HCT116 (cell line): ENCODE data around the gene COL5A1. TPM values are rescaled to one million over a fixed set of nuclear protein-coding genes. Genes with fewer than 3 reads are reported as not detected.

Experiments
- ATAC-seq: fragments of 200-7000 bp; cut with Tn5 transposase; 2 replicates; pipeline ENCODE4 v1.9.1; 2020; ENCODE audit warnings: mild to moderate bottlenecking, moderate library complexity
- BruUV-seq: library from RNA; stranded (reverse); fragments of 400-500 nt; replicated peaks from 2 replicates; lab custom pipeline; 2021; lab: Mats Ljungman, UMichigan
- CTCF ChIA-PET: fragments of 300-600 bp; sonication (Branson Sonifier 250); formaldehyde crosslinking; loops from one replicate; lab custom pipeline; 2021; ENCODE audit warnings: antibody characterized with exemption; lab: Charles Lee
- POLR2A ChIA-PET: fragments of 300-600, 350-600 bp; sonication (Branson Sonifier 250); formaldehyde crosslinking; loops from one replicate; lab custom pipeline; 2021; ENCODE audit warnings: antibody characterized with exemption; lab: Charles Lee
- RAD21 ChIA-PET, 2 experiments: fragments of 300-600 bp; sonication (Branson Sonifier 250); formaldehyde crosslinking; loops; one replicate each; lab custom pipeline; 2023; ENCODE audit warnings: low total read pairs in 2 of 2; ENCODE audit not compliant: uncharacterized antibody in 2 of 2, unreplicated experiment in 2 of 2, low non-redundant PET in 1 of 2; lab: Charles Lee
- DNase-seq: peaks from one replicate; pipeline ENCODE4 v3.0.0-alpha.2; 2010; ENCODE audit warnings: low read depth, low spot score
- H2AFZ ChIP-seq: fragments of 200-600 bp; shearing (Covaris generic), sonication (generic); 2 replicates; pipeline ENCODE4 v1.6.1; 2017; ENCODE audit warnings: low read depth, mixed run types, mixed read lengths, antibody characterized with exemption, low read length; ENCODE audit not compliant: poor library complexity, severe bottlenecking
- H3K27ac ChIP-seq: 2 replicates; pipeline ENCODE4 v1.5.1; 2012; ENCODE audit warnings: low read depth, low read length
- H3K27me3 ChIP-seq: fragments of 200-600 bp; sonication (generic); 2 replicates; pipeline ENCODE4 v1.6.1; 2016; ENCODE audit warnings: mixed run types, low read length, mixed read lengths; ENCODE audit not compliant: insufficient read depth
- H3K36me3 ChIP-seq, 2 experiments: fragments of 200-500 bp in 1 of 2; fragments of 200-600 bp in 1 of 2; sonication (Bioruptor generic) in 1 of 2; sonication (generic) in 1 of 2; 2 replicates each; pipeline versions ENCODE4 v1.5.1 to v1.6.1; 2014 to 2016; ENCODE audit warnings: low read length in 2 of 2, inconsistent platforms in 1 of 2, mixed read lengths in 1 of 2, mixed run types in 1 of 2; ENCODE audit not compliant: insufficient read depth in 2 of 2, control insufficient read depth in 1 of 2
- H3K4me1 ChIP-seq, 2 experiments: fragments of 200-600 bp in 1 of 2; sonication (generic) in 1 of 2; 2 replicates each; pipeline versions ENCODE4 v1.5.1 to v1.6.1; 2012 to 2017; ENCODE audit warnings: low read length in 2 of 2, inconsistent platforms in 1 of 2, mild to moderate bottlenecking in 1 of 2, mixed read lengths in 1 of 2, mixed run types in 1 of 2, moderate library complexity in 1 of 2; ENCODE audit not compliant: insufficient read depth in 2 of 2, control insufficient read depth in 1 of 2
- H3K4me2 ChIP-seq: fragments of 200-600 bp; sonication (generic); 2 replicates; pipeline ENCODE4 v1.6.1; 2017; ENCODE audit warnings: mixed run types, low read length, mixed read lengths
- H3K4me3 ChIP-seq, 2 experiments: fragments of 200-600 bp in 1 of 2; sonication (generic) in 1 of 2; replicated peaks in 1 of 2; 2 replicates each; pipeline ENCODE4 v1.5.1; 2011 to 2016; ENCODE audit warnings: low read length in 2 of 2, control low read depth in 1 of 2, low read depth in 1 of 2, mild to moderate bottlenecking in 1 of 2, mixed read lengths in 1 of 2, mixed run types in 1 of 2
- H3K79me2 ChIP-seq: fragments of 200-600 bp; sonication (generic); 2 replicates; pipeline ENCODE4 v1.6.1; 2017; ENCODE audit warnings: mild to moderate bottlenecking, mixed run types, low read length, moderate library complexity, mixed read lengths; ENCODE audit not compliant: insufficient read depth
- H3K9ac ChIP-seq: fragments of 200-600 bp; sonication (generic); 2 replicates; pipeline ENCODE4 v1.6.1; 2016; ENCODE audit warnings: low read length, mixed read lengths
- H3K9me2 ChIP-seq: fragments of 200-600 bp; sonication (generic), shearing (Covaris generic); 2 replicates; pipeline ENCODE4 v1.6.1; 2017; ENCODE audit warnings: mixed run types, mild to moderate bottlenecking, moderate library complexity; ENCODE audit not compliant: insufficient read depth
- H3K9me3 ChIP-seq, 2 experiments: fragments of 200-500 bp in 1 of 2; fragments of 200-600 bp in 1 of 2; sonication (Bioruptor generic) in 1 of 2; sonication (generic) in 1 of 2; 2 replicates each; pipeline ENCODE4 v1.6.1; 2014 to 2017; ENCODE audit warnings: low read length in 2 of 2, mixed read lengths in 2 of 2, inconsistent platforms in 1 of 2, low read depth in 1 of 2, mild to moderate bottlenecking in 1 of 2, mixed run types in 1 of 2, moderate library complexity in 1 of 2; ENCODE audit not compliant: control insufficient read depth in 1 of 2, insufficient read depth in 1 of 2
- H4K20me1 ChIP-seq: fragments of 200-600 bp; sonication (generic), shearing (Covaris generic); 2 replicates; pipeline ENCODE4 v1.6.1; 2017; ENCODE audit warnings: mixed run types, mild to moderate bottlenecking, moderate library complexity; ENCODE audit not compliant: insufficient read depth
- CBX3 ChIP-seq: IDR thresholded peaks from 2 replicates; pipeline ENCODE4 v1.6.1; 2012; ENCODE audit warnings: low read depth
- EZH2 ChIP-seq: fragments of 200-600 bp; sonication (generic); IDR thresholded peaks from 2 replicates; pipeline ENCODE4 v1.6.1; 2017; ENCODE audit warnings: antibody characterized with exemption, mixed run types
- JUND ChIP-seq: IDR thresholded peaks from 2 replicates; pipeline ENCODE4 v1.6.1; 2012
- POLR2A ChIP-seq: IDR thresholded peaks from 2 replicates; pipeline ENCODE4 v1.7.0; 2011; ENCODE audit warnings: borderline replicate concordance; ENCODE audit not compliant: insufficient read depth, insufficient read length; ENCODE audit errors: extremely low read depth
- RAD21 ChIP-seq: IDR thresholded peaks from 2 replicates; pipeline ENCODE4 v1.6.1; 2012; ENCODE audit warnings: low read depth, mild to moderate bottlenecking
- SIN3A ChIP-seq: IDR thresholded peaks from 2 replicates; pipeline ENCODE4 v1.6.1; 2012; ENCODE audit warnings: low read depth
- YY1 ChIP-seq: IDR thresholded peaks from 2 replicates; pipeline ENCODE4 v1.6.1; 2011; ENCODE audit warnings: low read length, low read depth, moderate library complexity, mild to moderate bottlenecking; ENCODE audit not compliant: insufficient replicate concordance; ENCODE audit errors: extremely low read depth
- intact Hi-C: fragments of 100-400 bp; cut with micrococcal nuclease; formaldehyde crosslinking; loops from 2 replicates; pipeline ENCODE4 v1.10.0; 2022
- total RNA-seq: library from RNA; stranded (reverse); gene quantifications from one replicate; pipeline ENCODE4 v1.2.1, GENCODE V29; 2021; ENCODE audit not compliant: unreplicated experiment
- TF ChIP-seq, protein P1 (sequence below): IDR thresholded peaks from 2 replicates; pipeline ENCODE4 v1.6.1; 2011; ENCODE audit warnings: mild to moderate bottlenecking, low read length, moderate library complexity; ENCODE audit not compliant: insufficient replicate concordance; ENCODE audit errors: extremely low read depth
- TF ChIP-seq, protein P2 (sequence below), 3 experiments: fragments of 200-600 bp in 1 of 3; sonication (generic) in 1 of 3; IDR thresholded peaks in 2 of 3; conservative IDR thresholded peaks in 1 of 3; 2 replicates each; pipeline ENCODE4 v1.5.1; 2012 to 2017; ENCODE audit warnings: low read depth in 2 of 3, low read length in 2 of 3, antibody characterized with exemption in 1 of 3, borderline replicate concordance in 1 of 3, control low read depth in 1 of 3, mild to moderate bottlenecking in 1 of 3, mixed read lengths in 1 of 3, mixed run types in 1 of 3, moderate library complexity in 1 of 3; ENCODE audit not compliant: insufficient read depth in 1 of 3

The COL5A1 gene
- total RNA-seq, 1 experiment from 2014 or later: 0.30 TPM

DNA sequence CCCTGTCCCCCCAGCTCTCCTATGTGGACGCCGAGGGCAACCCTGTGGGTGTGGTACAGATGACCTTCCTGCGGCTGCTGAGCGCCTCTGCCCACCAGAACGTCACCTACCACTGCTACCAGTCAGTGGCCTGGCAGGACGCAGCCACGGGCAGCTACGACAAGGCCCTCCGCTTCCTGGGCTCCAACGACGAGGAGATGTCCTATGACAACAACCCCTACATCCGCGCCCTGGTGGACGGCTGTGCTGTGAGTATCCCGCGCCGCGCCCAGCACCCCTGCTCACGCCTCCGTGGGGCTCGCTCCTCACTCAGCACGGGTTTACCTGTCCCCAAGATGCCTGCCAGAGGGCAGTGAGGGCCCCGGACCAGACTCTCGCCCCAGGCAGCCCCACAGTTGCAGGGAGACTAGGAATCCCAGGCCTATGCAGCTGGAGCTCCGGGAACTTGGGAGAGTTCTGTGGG is 193.4 kb downstream of the COL5A1 start (continued):
- TF ChIP-seq, protein P1, sequence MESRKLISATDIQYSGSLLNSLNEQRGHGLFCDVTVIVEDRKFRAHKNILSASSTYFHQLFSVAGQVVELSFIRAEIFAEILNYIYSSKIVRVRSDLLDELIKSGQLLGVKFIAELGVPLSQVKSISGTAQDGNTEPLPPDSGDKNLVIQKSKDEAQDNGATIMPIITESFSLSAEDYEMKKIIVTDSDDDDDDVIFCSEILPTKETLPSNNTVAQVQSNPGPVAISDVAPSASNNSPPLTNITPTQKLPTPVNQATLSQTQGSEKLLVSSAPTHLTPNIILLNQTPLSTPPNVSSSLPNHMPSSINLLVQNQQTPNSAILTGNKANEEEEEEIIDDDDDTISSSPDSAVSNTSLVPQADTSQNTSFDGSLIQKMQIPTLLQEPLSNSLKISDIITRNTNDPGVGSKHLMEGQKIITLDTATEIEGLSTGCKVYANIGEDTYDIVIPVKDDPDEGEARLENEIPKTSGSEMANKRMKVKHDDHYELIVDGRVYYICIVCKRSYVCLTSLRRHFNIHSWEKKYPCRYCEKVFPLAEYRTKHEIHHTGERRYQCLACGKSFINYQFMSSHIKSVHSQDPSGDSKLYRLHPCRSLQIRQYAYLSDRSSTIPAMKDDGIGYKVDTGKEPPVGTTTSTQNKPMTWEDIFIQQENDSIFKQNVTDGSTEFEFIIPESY: no peak
- TF ChIP-seq CBX3 (no peak), POLR2A (no peak), SIN3A (no peak), EZH2 (no peak)
- TF ChIP-seq, protein P2, sequence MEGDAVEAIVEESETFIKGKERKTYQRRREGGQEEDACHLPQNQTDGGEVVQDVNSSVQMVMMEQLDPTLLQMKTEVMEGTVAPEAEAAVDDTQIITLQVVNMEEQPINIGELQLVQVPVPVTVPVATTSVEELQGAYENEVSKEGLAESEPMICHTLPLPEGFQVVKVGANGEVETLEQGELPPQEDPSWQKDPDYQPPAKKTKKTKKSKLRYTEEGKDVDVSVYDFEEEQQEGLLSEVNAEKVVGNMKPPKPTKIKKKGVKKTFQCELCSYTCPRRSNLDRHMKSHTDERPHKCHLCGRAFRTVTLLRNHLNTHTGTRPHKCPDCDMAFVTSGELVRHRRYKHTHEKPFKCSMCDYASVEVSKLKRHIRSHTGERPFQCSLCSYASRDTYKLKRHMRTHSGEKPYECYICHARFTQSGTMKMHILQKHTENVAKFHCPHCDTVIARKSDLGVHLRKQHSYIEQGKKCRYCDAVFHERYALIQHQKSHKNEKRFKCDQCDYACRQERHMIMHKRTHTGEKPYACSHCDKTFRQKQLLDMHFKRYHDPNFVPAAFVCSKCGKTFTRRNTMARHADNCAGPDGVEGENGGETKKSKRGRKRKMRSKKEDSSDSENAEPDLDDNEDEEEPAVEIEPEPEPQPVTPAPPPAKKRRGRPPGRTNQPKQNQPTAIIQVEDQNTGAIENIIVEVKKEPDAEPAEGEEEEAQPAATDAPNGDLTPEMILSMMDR (IDR thresholded peaks at IDR 0.05 in 2 of 3, conservative IDR thresholded peaks at IDR 0.05 in 1 of 3; ENCODE audit: borderline replicate concordance in 1 of 3, insufficient read depth in 1 of 3, low read depth in 2 of 3, low read length in 2 of 3): no peak

DNA sequence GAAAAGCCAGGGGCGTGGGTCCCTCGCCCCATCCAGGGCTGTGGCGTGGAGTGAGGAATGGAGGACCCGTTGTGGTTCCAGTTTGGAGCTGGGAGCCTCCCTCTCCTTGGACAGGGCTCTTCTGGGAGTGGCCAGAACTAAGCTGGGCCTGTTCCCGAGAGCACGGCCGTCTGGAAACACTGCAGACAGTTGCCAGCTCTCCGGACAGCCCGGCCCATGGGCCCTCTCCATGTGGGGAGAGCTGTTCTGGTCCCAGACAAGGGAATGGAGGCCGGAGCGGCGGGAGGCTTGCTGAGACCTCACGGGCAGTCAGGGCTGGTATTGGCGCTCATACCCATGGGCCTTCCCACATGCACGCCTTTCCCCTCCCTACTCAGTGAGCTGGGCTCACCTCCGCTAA is 193.8 kb downstream of the COL5A1 start:
- no peaks in the 10 kb centered on the region for H3K36me3 ChIP-seq
- BruUV-seq: no TSS peak
- no peak for ATAC-seq
- no peak overlapping the region for H2AFZ ChIP-seq
- no peak overlapping the region for H3K4me2 ChIP-seq
- TF ChIP-seq CBX3 (no peak), JUND (no peak), YY1 (no peak), RAD21 (no peak)
- TF ChIP-seq, all 23 proteins: peak for 0
- ChIA-PET CTCF (no interaction called here), POLR2A (no interaction called here), RAD21 (no interaction called here)
- Histone ChIP-seq H3K9ac (no peak overlapping the region), H3K4me3 (no peak overlapping the region), H3K9me2 (no peaks in the 10 kb centered on the region), H3K4me1 (peaks cover 0 to 7% of the 10 kb centered on the region in 2 experiments; a peak in 2 of 4 replicates), H3K27me3 (no peaks in the 10 kb centered on the region), H4K20me1 (no peaks in the 10 kb centered on the region), H3K27ac (no peak overlapping the region), H3K79me2 (no peaks in the 10 kb centered on the region), H3K9me3 (no peaks in the 10 kb centered on the region)
- no peak for DNase-seq
- intact Hi-C loops: no loop called here
